NCI-H146 treated with DMSO at 0.1 percent for 48 hours (cell line): ENCODE results near the gene KIN.
A peak's percentile ranks its signal among the peaks of the same experiment; 100 is the strongest.
"Not testable (repeated sequence)": the region's sequence is repeated elsewhere in the genome, so short reads cannot be mapped to it uniquely, and the experiment has no call there.

ENCODE experiments used
- DNase-seq: peaks from one replicate; lab custom pipeline; 2025; ENCODE audit not compliant: unreplicated experiment; lab: John Stamatoyannopoulos, UW

KIN gene

GRCh38 chr10:7738536-7739407, 49.0 kb downstream of the KIN start:
- peak; percentile 80 for DNase-seq

GRCh38 chr10:7734821-7735220, 53.0 kb downstream of the KIN start:
- no peak for DNase-seq

GRCh38 chr10:7722927-7723529, 64.8 kb downstream of the KIN start:
- no peak for DNase-seq

- DNase-seq, result no peak
These were observed 67.3 kb downstream of the KIN start for GRCh38 chr10:7720478-7720877.

GRCh38 chr10:7718685-7719084, 69.1 kb downstream of the KIN start:
- DNase-seq, result no peak

GRCh38 chr10:7717767-7718166, 70.0 kb downstream of the KIN start:
- DNase-seq, result no peak

GRCh38 chr10:7715515-7715914, 72.3 kb downstream of the KIN start:
- DNase-seq, result no peak

GRCh38 chr10:7711075-7711474, 76.7 kb downstream of the KIN start:
- not testable (repeated sequence) for DNase-seq

- DNase-seq, result no peak
These were observed 77.3 kb downstream of the KIN start for GRCh38 chr10:7710446-7710845.

- DNase-seq, result no peak
These were observed 79.0 kb downstream of the KIN start for GRCh38 chr10:7708832-7709231.

GRCh38 chr10:7707858-7708622, 79.8 kb downstream of the KIN start:
- DNase-seq, result no peak

- DNase-seq, result no peak
These were observed 80.7 kb downstream of the KIN start for GRCh38 chr10:7707102-7707501.

GRCh38 chr10:7706534-7707073, 81.2 kb downstream of the KIN start:
- DNase-seq, result no peak

- DNase-seq, result no peak
These were observed 82.5 kb downstream of the KIN start for GRCh38 chr10:7705341-7705740.

- DNase-seq, result no peak
These were observed 83.4 kb downstream of the KIN start for GRCh38 chr10:7704071-7705016.

- no peak for DNase-seq
These were observed 84.7 kb downstream of the KIN start, which contains the start of gene ITIH2 for GRCh38 chr10:7703140-7703539. Gene ITIH2, plus strand, starts transcription at chr10:7703316. Its CDS starts 119 bp downstream, at chr10:7703435.

- DNase-seq, result no peak
These were observed 85.4 kb downstream of the KIN start for GRCh38 chr10:7702288-7702812.

- DNase-seq, result no peak
These were observed 86.5 kb downstream of the KIN start for GRCh38 chr10:7701158-7701742.
